OCI-LY7 (cell line): ENCODE data around the gene BEX2. TPM values are rescaled to one million over a fixed set of nuclear protein-coding genes. Genes with fewer than 3 reads are reported as not detected.

Experiments used
- BruUV-seq: library from RNA; stranded (reverse); fragments of 400-500 nt; replicated peaks from 2 replicates; lab custom pipeline; 2021; lab: Mats Ljungman, UMichigan
- CTCF ChIA-PET: fragments of 300-600 bp; sonication (Branson Sonifier 250); formaldehyde crosslinking; loops from one replicate; lab custom pipeline; 2022; ENCODE audit warnings: antibody characterized with exemption; ENCODE audit not compliant: unreplicated experiment; lab: Charles Lee
- POLR2A ChIA-PET: fragments of 300-600 bp; sonication (Branson Sonifier 250); formaldehyde crosslinking; loops from one replicate; lab custom pipeline; 2022; ENCODE audit warnings: antibody characterized with exemption; lab: Charles Lee
- DNase-seq: peaks from one replicate; pipeline ENCODE4 v3.0.0-alpha.2; 2015; ENCODE audit warnings: low spot score
- H2AFZ ChIP-seq: fragments of 200-600 bp; sonication (generic), shearing (Covaris generic); 2 replicates; pipeline ENCODE4 v1.6.1; 2014; ENCODE audit warnings: mild to moderate bottlenecking, antibody characterized with exemption, low read length, moderate library complexity
- H3K27ac ChIP-seq: fragments of 200-600 bp; sonication (generic); 2 replicates; pipeline ENCODE4 v1.5.1; 2014; ENCODE audit warnings: mixed run types, low read depth, mild to moderate bottlenecking, moderate library complexity, low read length, inconsistent platforms; ENCODE audit not compliant: poor library complexity, severe bottlenecking
- H3K36me3 ChIP-seq: fragments of 200-600 bp; sonication (generic); 2 replicates; pipeline ENCODE4 v1.6.1; 2014; ENCODE audit warnings: mild to moderate bottlenecking, antibody characterized with exemption, low read length, moderate library complexity, mixed read lengths; ENCODE audit not compliant: insufficient read depth
- H3K4me1 ChIP-seq: fragments of 200-600 bp; sonication (generic); 2 replicates; pipeline ENCODE4 v1.5.1; 2014; ENCODE audit warnings: mild to moderate bottlenecking, low read length; ENCODE audit not compliant: insufficient read depth, poor library complexity, severe bottlenecking
- H3K4me2 ChIP-seq: fragments of 200-600 bp; sonication (generic); 2 replicates; pipeline ENCODE4 v1.6.1; 2014; ENCODE audit warnings: mild to moderate bottlenecking, low read length
- H3K4me3 ChIP-seq: fragments of 200-600 bp; sonication (generic); 2 replicates; pipeline ENCODE4 v1.5.1; 2014; ENCODE audit warnings: mild to moderate bottlenecking, low read depth, low read length; ENCODE audit not compliant: poor library complexity, severe bottlenecking
- H3K79me2 ChIP-seq: fragments of 200-600 bp; sonication (generic); 2 replicates; pipeline ENCODE4 v1.6.1; 2016; ENCODE audit warnings: low read depth, mild to moderate bottlenecking, low read length, moderate library complexity, mixed read lengths; ENCODE audit not compliant: insufficient read depth
- H3K9me2 ChIP-seq: fragments of 200-600 bp; sonication (generic); 2 replicates; pipeline ENCODE4 v1.6.1; 2016; ENCODE audit warnings: mild to moderate bottlenecking, low read length, mixed read lengths; ENCODE audit not compliant: insufficient read depth
- H3K9me3 ChIP-seq: fragments of 200-600 bp; sonication (generic); 2 replicates; pipeline ENCODE4 v1.6.1; 2014; ENCODE audit warnings: mild to moderate bottlenecking, mixed run types, low read length, mixed read lengths
- H4K20me1 ChIP-seq: fragments of 200-600 bp; sonication (generic); 2 replicates; pipeline ENCODE4 v1.6.1; 2014; ENCODE audit warnings: mild to moderate bottlenecking, antibody characterized with exemption, low read length, moderate library complexity, mixed read lengths; ENCODE audit not compliant: insufficient read depth
- CTCF ChIP-seq: fragments of 200-600 bp; sonication (generic); conservative IDR thresholded peaks from 2 replicates; pipeline ENCODE4 v1.5.1; 2014; ENCODE audit warnings: mild to moderate bottlenecking, antibody characterized with exemption, low read length, moderate library complexity, mixed read lengths
- EZH2phosphoT487 ChIP-seq: fragments of 200-600 bp; sonication (generic); IDR thresholded peaks from 2 replicates; pipeline ENCODE4 v1.6.1; 2018; ENCODE audit warnings: low read depth, borderline replicate concordance, mild to moderate bottlenecking, mixed run types, antibody characterized with exemption, low read length, moderate library complexity, mixed read lengths
- intact Hi-C: fragments of 100-400 bp; cut with micrococcal nuclease; formaldehyde crosslinking; loops from one replicate; pipeline ENCODE4 v1.10.0; 2022; ENCODE audit not compliant: unreplicated experiment
- total RNA-seq, 2 experiments: library from RNA; depleted of rRNA in 1 of 2; stranded (reverse); fragments of >200 nt in 1 of 2; shearing (Covaris generic) in 1 of 2; gene quantifications; 2 replicates each; pipeline ENCODE4 v1.2.3, GENCODE V29; 2014 to 2022

The BEX2 gene
- total RNA-seq, 2 experiments from 2014 or later, result 4.9 to 5.7 TPM

GRCh38 chrX:103357871-103358270, 47.1 kb upstream of the BEX2 start:
- Histone ChIP-seq H3K36me3 (no peaks in the 10 kb centered on the region), H2AFZ (no peak overlapping the region), H3K9me2 (no peaks in the 10 kb centered on the region), H3K4me1 (no peaks in the 10 kb centered on the region), H3K4me3 (no peak overlapping the region), H3K27ac (no peak overlapping the region), H3K9me3 (no peaks in the 10 kb centered on the region), H3K4me2 (no peak overlapping the region), H4K20me1 (no peaks in the 10 kb centered on the region), H3K79me2 (no peaks in the 10 kb centered on the region)
- intact Hi-C loops, result no loop called here
- BruUV-seq, result no TSS peak
- TF ChIP-seq CTCF (no peak), EZH2phosphoT487 (no peak)
- DNase-seq, result no peak
- CTCF ChIA-PET, result no interaction called here
- POLR2A ChIA-PET, result interaction anchor here (0.7 kb wide), 1 partner anchor 48 kb away, joined by 4 read pairs; no protein-coding TSS in a partner anchor

- no peaks in the 10 kb centered on the region for H3K9me2 ChIP-seq
- no peaks in the 10 kb centered on the region for H4K20me1 ChIP-seq
- peak overlapping the region; percentile 54 for H3K4me2 ChIP-seq
- peak overlapping the region; percentile 76 for H2AFZ ChIP-seq
- intact Hi-C loops, result no loop called here
- H3K4me1 ChIP-seq, result no peaks in the 10 kb centered on the region
- peak overlapping the region; percentile 67 for H3K4me3 ChIP-seq
- BruUV-seq, result no TSS peak
- H3K9me3 ChIP-seq, result no peaks in the 10 kb centered on the region
- H3K36me3 ChIP-seq, result no peaks in the 10 kb centered on the region
- ChIA-PET CTCF (no interaction called here), POLR2A (no interaction called here)
- TF ChIP-seq EZH2phosphoT487 (no peak), CTCF (no peak)
- H3K27ac ChIP-seq, result no peak overlapping the region
- DNase-seq, result no peak
- no peaks in the 10 kb centered on the region for H3K79me2 ChIP-seq
Measured at GRCh38 chrX:103356858-103357257, 46.1 kb upstream of the BEX2 start.

- H2AFZ ChIP-seq, result peak within 1 kb of the TSS; percentile 76
- POLR2A ChIA-PET, result interaction anchor here (0.5 kb wide), 1 partner anchor 133 kb away, joined by 3 read pairs; no protein-coding TSS in a partner anchor
- intact Hi-C loops, result no loop called here
- no peaks in the 10 kb centered on the region for H3K79me2 ChIP-seq
- no peaks in the 10 kb centered on the region for H3K9me3 ChIP-seq
- H3K27ac ChIP-seq, result no peak within 1 kb of the TSS
- BruUV-seq, result no TSS peak
- H4K20me1 ChIP-seq, result no peaks in the 10 kb centered on the region
- peak within 1 kb of the TSS; percentile 67 for H3K4me3 ChIP-seq
- H3K4me2 ChIP-seq, result peak within 1 kb of the TSS; percentile 54
- H3K9me2 ChIP-seq, result no peaks in the 10 kb centered on the region
- H3K36me3 ChIP-seq, result no peaks in the 10 kb centered on the region
- H3K4me1 ChIP-seq, result no peaks in the 10 kb centered on the region
- DNase-seq, result peak; percentile 5
- CTCF ChIA-PET, result no interaction called here
- no peak for TF ChIP-seq EZH2phosphoT487
- TF ChIP-seq CTCF, result no peak
Measured at GRCh38 chrX:103356130-103356798, 45.5 kb upstream of the BEX2 start, which contains the start of gene TCEAL9. TSS of gene TCEAL9 (plus strand) at chrX:103356506. CDS start at chrX:103357685, 1,179 bp downstream.
